ENCODE results near the gene DCHS1.

DCHS1 gene

DNA sequence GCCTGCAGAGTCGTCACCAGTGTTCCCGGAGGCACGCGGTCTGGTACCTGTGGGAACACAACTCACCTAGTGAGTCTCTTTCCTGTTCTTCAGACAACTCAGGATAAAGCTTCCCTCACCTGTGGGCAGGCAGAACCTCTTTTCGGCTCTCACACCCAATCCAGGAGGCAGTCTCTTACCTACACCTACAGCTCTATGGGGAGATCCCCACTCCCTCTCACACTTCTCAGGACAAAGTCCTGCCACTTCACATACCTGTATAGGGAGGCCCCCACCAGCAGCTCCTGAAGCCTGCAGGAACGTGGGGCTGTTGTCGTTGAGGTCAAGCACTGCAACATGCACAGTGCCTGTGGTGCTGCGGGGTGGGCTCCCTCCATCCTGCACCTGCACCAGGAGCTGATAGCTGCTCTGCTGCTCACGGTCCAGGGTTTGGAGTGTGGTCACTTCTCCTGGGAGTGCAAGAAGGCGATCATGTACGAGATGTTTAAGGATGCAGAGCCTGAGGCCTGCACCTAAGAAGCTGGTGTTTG, 24.2 kb downstream of the DCHS1 start:
- TF ChIP-seq ZNF384 (IDR thresholded peaks at IDR 0.05) = no peak
- DNase-seq (ENCODE audit: extremely low spot score) = no peak
- POLR2A ChIA-PET = interaction anchor here (1.0 to 2.0 kb wide), 3 partner anchors 12 to 52 kb away, joined by 3 to 6 read pairs (median 6); partner anchors contain the start of genes MRPL17, TAF10 and TPP1
- CTCF ChIA-PET = interaction anchor here (0.7 kb wide), 1 partner anchor 348 kb away, joined by 3 read pairs; no protein-coding TSS in a partner anchor

DNA sequence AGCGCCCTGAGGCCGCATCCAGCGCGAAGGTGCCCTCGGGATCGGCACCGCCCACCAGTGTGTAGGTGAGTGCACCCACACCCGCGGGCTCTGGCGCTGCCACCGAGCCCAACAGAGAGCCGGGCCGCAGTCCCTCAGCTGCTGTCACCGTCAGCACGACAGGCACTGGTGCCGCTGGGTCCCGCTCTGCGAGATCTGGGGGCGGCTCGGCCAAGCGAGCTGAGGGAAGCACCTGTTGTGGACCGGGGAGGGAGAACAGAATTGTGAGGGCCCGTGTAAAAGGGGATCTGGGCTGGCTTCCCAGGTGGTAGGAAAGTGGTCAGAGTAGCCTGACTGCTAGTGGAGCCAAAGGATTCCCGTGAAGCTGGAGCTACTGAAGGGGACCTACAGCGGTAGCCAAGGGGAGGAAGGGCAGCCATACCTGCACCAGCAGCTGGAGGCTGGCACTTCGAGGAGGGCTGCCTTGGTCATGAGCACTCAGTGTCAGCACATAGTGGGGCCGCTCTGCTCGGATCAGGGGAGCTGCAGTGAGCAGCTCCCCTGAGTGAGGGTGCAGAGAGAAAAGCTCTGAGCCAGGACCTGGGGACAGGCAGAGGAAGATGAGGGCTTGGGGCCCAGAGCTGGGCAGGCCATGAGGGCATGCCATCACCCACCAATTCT, 24.8 kb downstream of the DCHS1 start:
- no peak for DNase-seq (ENCODE audit: extremely low spot score)
- no peak for TF ChIP-seq LEF1 (IDR thresholded peaks at IDR 0.05; ENCODE audit: borderline replicate concordance)
- TF ChIP-seq ARNT (IDR thresholded peaks at IDR 0.05) = no peak
- no peak for TF ChIP-seq FOXM1 (IDR thresholded peaks at IDR 0.05; ENCODE audit: borderline replicate concordance)
- TF ChIP-seq HDGF (IDR thresholded peaks at IDR 0.05; ENCODE audit: borderline replicate concordance) = no peak
- TF ChIP-seq, protein P1, sequence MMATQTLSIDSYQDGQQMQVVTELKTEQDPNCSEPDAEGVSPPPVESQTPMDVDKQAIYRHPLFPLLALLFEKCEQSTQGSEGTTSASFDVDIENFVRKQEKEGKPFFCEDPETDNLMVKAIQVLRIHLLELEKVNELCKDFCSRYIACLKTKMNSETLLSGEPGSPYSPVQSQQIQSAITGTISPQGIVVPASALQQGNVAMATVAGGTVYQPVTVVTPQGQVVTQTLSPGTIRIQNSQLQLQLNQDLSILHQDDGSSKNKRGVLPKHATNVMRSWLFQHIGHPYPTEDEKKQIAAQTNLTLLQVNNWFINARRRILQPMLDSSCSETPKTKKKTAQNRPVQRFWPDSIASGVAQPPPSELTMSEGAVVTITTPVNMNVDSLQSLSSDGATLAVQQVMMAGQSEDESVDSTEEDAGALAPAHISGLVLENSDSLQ (IDR thresholded peaks at IDR 0.05) = no peak
- TF ChIP-seq SUZ12 (IDR thresholded peaks at IDR 0.05) = no peak
- no peak for TF ChIP-seq TARDBP (IDR thresholded peaks at IDR 0.05)
- no peak for TF ChIP-seq FOXK2 (IDR thresholded peaks at IDR 0.05)
- TF ChIP-seq CTBP1 (IDR thresholded peaks at IDR 0.05; ENCODE audit: borderline replicate concordance) = no peak
- no peak for TF ChIP-seq ELF4 (IDR thresholded peaks at IDR 0.05)
- no peak for TF ChIP-seq BHLHE40 (IDR thresholded peaks at IDR 0.05; ENCODE audit: borderline replicate concordance)
- TF ChIP-seq NFRKB (IDR thresholded peaks at IDR 0.05) = no peak
- TF ChIP-seq L3MBTL2 (conservative IDR thresholded peaks at IDR 0.05) = no peak
- no peak for TF ChIP-seq ZNF384 (IDR thresholded peaks at IDR 0.05)
- POLR2A ChIA-PET = interaction anchor here (1.2 to 2.0 kb wide), 2 partner anchors 11 to 19 kb away, joined by 6 read pairs; partner anchors contain the start of genes TAF10 and TPP1
- CTCF ChIA-PET = no interaction called here

DNA sequence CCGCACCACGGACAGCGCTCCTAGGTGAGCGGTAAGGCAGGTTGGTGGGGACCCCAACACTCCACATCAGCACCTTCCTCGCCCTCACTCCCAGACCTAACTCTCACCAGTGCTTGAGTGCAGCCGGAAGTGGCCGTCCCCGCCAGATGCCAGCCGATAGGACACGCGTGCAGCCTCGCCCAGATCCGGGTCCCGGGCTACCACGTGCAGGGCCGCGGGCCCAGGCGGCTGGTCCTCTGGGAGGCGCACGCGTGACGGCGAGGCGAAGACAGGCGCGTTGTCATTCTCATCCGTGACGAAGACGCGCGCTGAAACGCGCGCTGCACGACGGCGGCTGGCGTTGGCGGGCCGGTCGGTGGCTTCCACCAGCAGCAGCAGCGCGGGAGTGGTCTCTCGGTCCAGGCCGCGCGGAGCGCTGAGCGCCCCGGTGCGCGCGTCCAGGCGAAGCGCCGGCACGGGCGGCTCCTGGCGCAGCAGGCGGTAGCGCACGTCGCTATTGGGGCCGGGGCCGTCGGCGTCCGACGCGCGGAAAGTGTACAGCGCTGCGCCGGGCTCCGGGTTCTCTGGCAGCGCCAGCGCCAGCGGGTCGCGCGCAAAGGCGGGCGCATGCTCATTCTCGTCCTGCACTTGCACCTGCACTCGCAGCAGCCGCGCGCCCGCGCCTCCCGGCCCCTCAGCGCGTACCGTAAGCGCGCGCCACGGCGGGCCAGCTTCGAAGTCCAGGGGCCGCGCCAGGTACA, 25.5 kb downstream of the DCHS1 start:
- ChIA-PET CTCF (no interaction called here), POLR2A (interaction anchor here (1.2 kb wide), 1 partner anchor 18 kb away, joined by 6 read pairs; the partner anchor contains the start of gene TAF10)
- DNase-seq (ENCODE audit: extremely low spot score) = no peak
- TF ChIP-seq ZNF384 (IDR thresholded peaks at IDR 0.05) (no peak), SP1 (IDR thresholded peaks at IDR 0.05) (no peak), FOXA1 (IDR thresholded peaks at IDR 0.05) (no peak), NFRKB (IDR thresholded peaks at IDR 0.05) (no peak), L3MBTL2 (conservative IDR thresholded peaks at IDR 0.05) (no peak), TARDBP (IDR thresholded peaks at IDR 0.05) (no peak)

DNA sequence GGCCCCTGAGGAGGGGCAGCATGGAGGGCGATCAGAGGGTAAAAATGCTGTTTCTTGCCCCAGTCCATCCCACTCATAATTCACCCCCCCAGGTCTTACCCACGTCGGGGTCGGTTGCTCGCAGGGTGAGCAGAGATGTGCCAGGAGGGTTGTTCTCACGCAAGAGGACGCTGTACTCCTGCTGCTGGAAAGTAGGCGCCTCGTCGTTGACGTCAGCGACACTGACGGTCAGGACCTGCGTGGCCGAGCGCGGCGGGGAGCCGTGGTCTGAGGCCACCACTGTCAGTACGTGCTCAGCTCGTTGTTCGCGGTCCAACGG, 26.1 kb downstream of the DCHS1 start:
- CTCF ChIA-PET = no interaction called here
- POLR2A ChIA-PET = no interaction called here
- no peak for TF ChIP-seq FOXK2 (IDR thresholded peaks at IDR 0.05)
- DNase-seq (ENCODE audit: extremely low spot score) = no peak

DNA sequence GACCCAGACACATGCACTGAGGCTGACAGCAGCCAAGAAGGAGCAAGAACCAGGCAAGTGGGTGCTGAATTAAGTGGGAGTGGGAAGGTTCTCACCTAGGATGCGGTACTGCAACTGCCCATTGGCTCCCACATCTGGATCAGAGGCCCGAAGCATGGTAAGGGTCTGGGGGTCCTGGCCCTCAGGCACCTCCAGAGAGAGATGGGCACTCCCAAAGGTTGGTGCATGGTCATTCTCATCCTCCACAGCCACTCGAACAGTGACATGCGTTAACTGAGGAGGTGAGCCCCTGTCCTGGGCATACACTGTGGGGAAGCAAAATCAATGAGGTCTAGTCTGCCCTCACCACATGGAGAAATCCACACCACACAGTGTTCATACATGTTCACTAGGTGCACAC, 27.1 kb downstream of the DCHS1 start:
- CTCF ChIA-PET = no interaction called here
- POLR2A ChIA-PET = interaction anchor here (1.0 kb wide), 1 partner anchor 10 kb away, joined by 3 read pairs; no protein-coding TSS in a partner anchor
- no peak for DNase-seq (ENCODE audit: extremely low spot score)
- TF ChIP-seq SUZ12 (IDR thresholded peaks at IDR 0.05) (no peak), ARNT (IDR thresholded peaks at IDR 0.05) (no peak), BHLHE40 (IDR thresholded peaks at IDR 0.05; ENCODE audit: borderline replicate concordance) (no peak), FOXA1 (IDR thresholded peaks at IDR 0.05) (no peak), HDGF (IDR thresholded peaks at IDR 0.05; ENCODE audit: borderline replicate concordance) (no peak), L3MBTL2 (conservative IDR thresholded peaks at IDR 0.05) (no peak), NFRKB (IDR thresholded peaks at IDR 0.05) (no peak), LEF1 (IDR thresholded peaks at IDR 0.05; ENCODE audit: borderline replicate concordance) (no peak), CTBP1 (IDR thresholded peaks at IDR 0.05; ENCODE audit: borderline replicate concordance) (no peak), ZNF384 (IDR thresholded peaks at IDR 0.05) (no peak), ELF4 (IDR thresholded peaks at IDR 0.05) (no peak), FOXK2 (IDR thresholded peaks at IDR 0.05) (no peak), TARDBP (IDR thresholded peaks at IDR 0.05) (no peak), SP1 (IDR thresholded peaks at IDR 0.05) (no peak)
- TF ChIP-seq, protein P1 (IDR thresholded peaks at IDR 0.05) = no peak

DNA sequence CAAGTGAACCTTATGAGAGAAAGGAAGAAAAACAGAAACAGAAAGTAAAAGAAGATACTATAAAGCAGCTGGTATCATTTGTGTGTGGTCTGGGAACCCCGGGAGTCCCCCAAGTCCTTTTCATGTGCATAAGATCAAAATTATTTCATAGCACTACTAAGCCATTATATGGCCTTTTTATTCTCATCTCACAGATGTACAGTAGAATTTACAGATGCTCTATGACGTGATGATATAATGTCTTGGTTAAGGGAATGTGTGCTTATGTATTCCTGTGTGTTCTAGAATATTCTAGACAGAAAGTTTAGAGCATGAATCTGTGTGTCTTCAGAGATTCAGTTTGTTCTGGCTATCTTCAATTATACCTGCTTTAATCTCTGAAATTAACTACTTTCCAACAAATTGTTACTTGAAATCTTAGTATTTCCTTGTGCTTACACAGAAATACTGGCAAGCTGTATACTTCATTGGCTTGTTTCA, 27.8 kb downstream of the DCHS1 start:
- ChIA-PET CTCF (no interaction called here), POLR2A (interaction anchor here (0.8 to 1.0 kb wide), 2 partner anchors 11 to 18 kb away, joined by 3 read pairs; no protein-coding TSS in a partner anchor)
- no peak for TF ChIP-seq LEF1 (IDR thresholded peaks at IDR 0.05; ENCODE audit: borderline replicate concordance)
- no peak for TF ChIP-seq HDGF (IDR thresholded peaks at IDR 0.05; ENCODE audit: borderline replicate concordance)
- no peak for TF ChIP-seq SUZ12 (IDR thresholded peaks at IDR 0.05)
- TF ChIP-seq FOXM1 (IDR thresholded peaks at IDR 0.05; ENCODE audit: borderline replicate concordance) = no peak
- TF ChIP-seq ELF4 (IDR thresholded peaks at IDR 0.05) = no peak
- no peak for TF ChIP-seq FOXA1 (IDR thresholded peaks at IDR 0.05)
- no peak for TF ChIP-seq TARDBP (IDR thresholded peaks at IDR 0.05)
- no peak for TF ChIP-seq BHLHE40 (IDR thresholded peaks at IDR 0.05; ENCODE audit: borderline replicate concordance)
- TF ChIP-seq SP1 (IDR thresholded peaks at IDR 0.05) = no peak
- TF ChIP-seq, protein P1 (IDR thresholded peaks at IDR 0.05) = no peak
- no peak for TF ChIP-seq FOXK2 (IDR thresholded peaks at IDR 0.05)
- TF ChIP-seq L3MBTL2 (conservative IDR thresholded peaks at IDR 0.05) = no peak
- no peak for TF ChIP-seq ZNF384 (IDR thresholded peaks at IDR 0.05)
- no peak for TF ChIP-seq CTBP1 (IDR thresholded peaks at IDR 0.05; ENCODE audit: borderline replicate concordance)
- no peak for TF ChIP-seq NFRKB (IDR thresholded peaks at IDR 0.05)
- TF ChIP-seq ARNT (IDR thresholded peaks at IDR 0.05) = no peak
- DNase-seq (ENCODE audit: extremely low spot score) = no peak
